Endodermal cell (in vitro differentiated cells): ENCODE results near the gene CPNE6. TPM values are rescaled to one million over a fixed set of nuclear protein-coding genes. Genes with fewer than 3 reads are reported as not detected.

Experiments used
- DNase-seq: peaks from one replicate; pipeline ENCODE4 v3.0.0-alpha.2; 2017
- H3K27ac ChIP-seq: 2 replicates; pipeline ENCODE4 v1.5.1; 2013; ENCODE audit warnings: mild to moderate bottlenecking, low read depth, low read length, moderate library complexity
- H3K27me3 ChIP-seq: 2 replicates; pipeline ENCODE4 v1.6.1; 2013; ENCODE audit warnings: mild to moderate bottlenecking, low read length, moderate library complexity; ENCODE audit not compliant: insufficient read depth, control insufficient read depth, poor library complexity, severe bottlenecking
- H3K36me3 ChIP-seq: 2 replicates; pipeline ENCODE4 v1.7.0; 2013; ENCODE audit warnings: mild to moderate bottlenecking, low read length, moderate library complexity; ENCODE audit not compliant: control insufficient read depth, insufficient read depth
- H3K4me1 ChIP-seq: one replicate; pipeline ENCODE4 v1.7.0; 2013; ENCODE audit warnings: low read length; ENCODE audit not compliant: control insufficient read depth, insufficient read depth
- H3K4me3 ChIP-seq: 2 replicates; pipeline ENCODE4 v1.5.1; 2013; ENCODE audit warnings: mild to moderate bottlenecking, low read length, moderate library complexity
- H3K9ac ChIP-seq: 2 replicates; pipeline ENCODE4 v1.6.1; 2013; ENCODE audit warnings: mild to moderate bottlenecking, low read length, moderate library complexity; ENCODE audit not compliant: poor library complexity, severe bottlenecking; ENCODE audit errors: extremely low read depth
- H3K9me3 ChIP-seq: 2 replicates; pipeline ENCODE4 v1.6.1; 2013; ENCODE audit warnings: mild to moderate bottlenecking, low read length, moderate library complexity; ENCODE audit not compliant: control insufficient read depth
- H3K27ac Mint-ChIP-seq: 2 replicates; pipeline ENCODE4 v1.8.0; 2020; ENCODE audit warnings: mixed read lengths
- H3K27me3 Mint-ChIP-seq: 2 replicates; pipeline ENCODE4 v1.8.0; 2021; ENCODE audit warnings: mild to moderate bottlenecking, mixed read lengths; ENCODE audit not compliant: insufficient read depth
- H3K36me3 Mint-ChIP-seq: 2 replicates; pipeline ENCODE4 v1.8.0; 2020; ENCODE audit warnings: low read depth, mixed read lengths
- H3K4me1 Mint-ChIP-seq: 2 replicates; pipeline ENCODE4 v1.8.0; 2020; ENCODE audit warnings: mixed read lengths
- H3K4me3 Mint-ChIP-seq: 2 replicates; pipeline ENCODE4 v1.8.0; 2020; ENCODE audit warnings: mild to moderate bottlenecking, moderate library complexity, mixed read lengths
- H3K9me3 Mint-ChIP-seq: 2 replicates; pipeline ENCODE4 v1.8.0; 2020; ENCODE audit warnings: mild to moderate bottlenecking, mixed read lengths
- CTCF ChIP-seq: fragments of 200-600 bp; sonication (generic); conservative IDR thresholded peaks from 2 replicates; pipeline ENCODE4 v1.5.0; 2021; ENCODE audit warnings: antibody characterized with exemption, mild to moderate bottlenecking
- WGBS, 2 experiments: methylation state at CpG; one replicate each; pipeline versions ENCODE4 v1.1.5 to v1.1.7; 2013; ENCODE audit warnings: missing lambda C conversion rate in 2 of 2, mixed read lengths in 1 of 2; ENCODE audit not compliant: insufficient coverage in 1 of 2, insufficient read length in 1 of 2; 5-methylcytosine and 5-hydroxymethylcytosine counted together
- total RNA-seq, 2 donors: library from RNA; stranded (reverse); fragmentation: NEBNext Ultra II Directional in 1 of 2; extraction: Animal tissue kit (Norgen Biotek cat#: 25700) in 1 of 2; gene quantifications; 2 replicates in 1 of 2; 3 replicates in 1 of 2; pipeline ENCODE4 v1.2.1, GENCODE V29; 2021

Gene CPNE6
- total RNA-seq, 2 donors from 2014 or later = not detected

GRCh38 chr14:24053548-24054323, 17.6 kb upstream of the CPNE6 start:
- H3K27me3 ChIP-seq = no peaks in the 10 kb centered on the region
- H3K9me3 ChIP-seq = no peaks in the 10 kb centered on the region
- no peak overlapping the region for H3K9ac ChIP-seq
- no peaks in the 10 kb centered on the region for H3K36me3 ChIP-seq
- Mint-ChIP-seq H3K4me1 (peaks cover 12% of the 10 kb centered on the region), H3K36me3 (no peaks in the 10 kb centered on the region), H3K27ac (no peak overlapping the region), H3K9me3 (no peaks in the 10 kb centered on the region), H3K4me3 (no peak overlapping the region), H3K27me3 (no peaks in the 10 kb centered on the region)
- H3K4me3 ChIP-seq = no peak overlapping the region
- DNase-seq = peak; percentile 40
- no peaks in the 10 kb centered on the region for H3K4me1 ChIP-seq
- no peak overlapping the region for H3K27ac ChIP-seq
- TF ChIP-seq CTCF = no peak
- WGBS, 2 experiments = 89 to 90% methylated on average over 3 to 10 of the region's 10 CpGs

- no peak overlapping the region for H3K4me3 Mint-ChIP-seq
- H3K27me3 ChIP-seq = no peaks in the 10 kb centered on the region
- H3K27ac Mint-ChIP-seq = no peak overlapping the region
- no peaks in the 10 kb centered on the region for H3K4me1 ChIP-seq
- H3K27me3 Mint-ChIP-seq = no peaks in the 10 kb centered on the region
- DNase-seq = no peak
- H3K9me3 ChIP-seq = no peaks in the 10 kb centered on the region
- no peak for TF ChIP-seq CTCF
- H3K9ac ChIP-seq = no peak overlapping the region
- WGBS, 2 experiments = 78 to 85% methylated on average over 6 of the region's 6 CpGs
- H3K9me3 Mint-ChIP-seq = no peaks in the 10 kb centered on the region
- H3K4me1 Mint-ChIP-seq = peaks cover 12% of the 10 kb centered on the region
- H3K36me3 ChIP-seq = no peaks in the 10 kb centered on the region
- no peaks in the 10 kb centered on the region for H3K36me3 Mint-ChIP-seq
- no peak overlapping the region for H3K27ac ChIP-seq
- no peak overlapping the region for H3K4me3 ChIP-seq
These were observed 17.1 kb upstream of the CPNE6 start for GRCh38 chr14:24054324-24054641.

- no peaks in the 10 kb centered on the region for H3K27me3 ChIP-seq
- no peaks in the 10 kb centered on the region for H3K36me3 ChIP-seq
- no peak overlapping the region for H3K27ac ChIP-seq
- no peak overlapping the region for H3K9ac ChIP-seq
- peaks cover 12% of the 10 kb centered on the region for H3K4me1 Mint-ChIP-seq
- no peak overlapping the region for H3K4me3 ChIP-seq
- WGBS, 2 experiments = 93 to 94% methylated on average over 5 to 9 of the region's 9 CpGs
- DNase-seq = no peak
- no peak overlapping the region for H3K4me3 Mint-ChIP-seq
- H3K27me3 Mint-ChIP-seq = no peaks in the 10 kb centered on the region
- TF ChIP-seq CTCF = no peak
- H3K9me3 Mint-ChIP-seq = no peaks in the 10 kb centered on the region
- H3K27ac Mint-ChIP-seq = no peak overlapping the region
- no peaks in the 10 kb centered on the region for H3K4me1 ChIP-seq
- H3K36me3 Mint-ChIP-seq = no peaks in the 10 kb centered on the region
- no peaks in the 10 kb centered on the region for H3K9me3 ChIP-seq
These were observed 16.7 kb upstream of the CPNE6 start for GRCh38 chr14:24054646-24055045.
